A673 (cell line): Measurements from ENCODE around the gene SPATA4. TPM values are rescaled to one million over a fixed set of nuclear protein-coding genes. Genes with fewer than 3 reads are reported as not detected.

ENCODE experiments used
- BruUV-seq: library from RNA; stranded (reverse); fragments of 400-500 nt; replicated peaks from 2 replicates; lab custom pipeline; 2021; lab: Mats Ljungman, UMichigan
- CTCF ChIA-PET: fragments of 300-600 bp; sonication (Branson Sonifier 250); formaldehyde crosslinking; loops from one replicate; lab custom pipeline; 2022; ENCODE audit warnings: antibody characterized with exemption; lab: Charles Lee
- POLR2A ChIA-PET: fragments of 300-600 bp; sonication (Branson Sonifier 250); formaldehyde crosslinking; loops from one replicate; lab custom pipeline; 2022; ENCODE audit warnings: antibody characterized with exemption; ENCODE audit not compliant: low non-redundant PET; lab: Charles Lee
- DNase-seq: peaks from one replicate; pipeline ENCODE4 v3.0.0-alpha.2; 2015; ENCODE audit warnings: low spot score
- H3K27ac ChIP-seq: fragments of 200-600 bp; sonication (generic); 2 replicates; pipeline ENCODE4 v1.5.1; 2016; ENCODE audit warnings: mixed run types, low read depth, mild to moderate bottlenecking, mixed read lengths, antibody characterized with exemption, low read length; ENCODE audit not compliant: poor library complexity, severe bottlenecking
- H3K27me3 ChIP-seq: fragments of 200-600 bp; sonication (generic); replicated peaks from 2 replicates; pipeline ENCODE4 v1.6.1; 2017; ENCODE audit warnings: mixed run types, low read depth, mild to moderate bottlenecking, mixed read lengths, antibody characterized with exemption, low read length; ENCODE audit not compliant: insufficient read depth, poor library complexity
- H3K36me3 ChIP-seq: fragments of 200-600 bp; sonication (generic); 2 replicates; pipeline ENCODE4 v1.6.1; 2016; ENCODE audit warnings: mixed run types, mild to moderate bottlenecking, mixed read lengths, antibody characterized with exemption, low read length; ENCODE audit not compliant: insufficient read depth, poor library complexity, severe bottlenecking
- H3K4me1 ChIP-seq: fragments of 200-600 bp; sonication (generic); 2 replicates; pipeline ENCODE4 v1.6.1; 2017; ENCODE audit warnings: mixed run types, mild to moderate bottlenecking, mixed read lengths, antibody characterized with exemption, low read length; ENCODE audit not compliant: insufficient read depth, poor library complexity, severe bottlenecking
- H3K4me3 ChIP-seq: fragments of 200-600 bp; sonication (generic); 2 replicates; pipeline ENCODE4 v1.5.1; 2016; ENCODE audit warnings: low read depth, mixed run types, mild to moderate bottlenecking, mixed read lengths, low read length; ENCODE audit not compliant: poor library complexity, severe bottlenecking
- H3K9me3 ChIP-seq: fragments of 200-600 bp; sonication (generic); 2 replicates; pipeline ENCODE4 v1.6.1; 2016; ENCODE audit warnings: mixed run types, low read depth, mild to moderate bottlenecking, mixed read lengths, antibody characterized with exemption, low read length; ENCODE audit not compliant: poor library complexity, severe bottlenecking
- CTCF ChIP-seq: fragments of 300-800, 200-600 bp; sonication (generic); conservative IDR thresholded peaks from 2 replicates; pipeline ENCODE4 v1.5.1; 2017; ENCODE audit warnings: low read depth, mild to moderate bottlenecking, antibody characterized with exemption, low read length, moderate library complexity, mixed read lengths
- EZH2 ChIP-seq: fragments of 200-600 bp; sonication (generic); IDR thresholded peaks from 2 replicates; pipeline ENCODE4 v1.6.1; 2017; ENCODE audit warnings: borderline replicate concordance, low read depth, mild to moderate bottlenecking, mixed read lengths, antibody characterized with exemption, low read length; ENCODE audit not compliant: poor library complexity, severe bottlenecking
- intact Hi-C: fragments of 100-400 bp; cut with micrococcal nuclease; formaldehyde crosslinking; loops from one replicate; pipeline ENCODE4 v1.10.0; 2022; ENCODE audit not compliant: unreplicated experiment
- total RNA-seq: library from RNA; stranded (reverse); gene quantifications from 2 replicates; pipeline ENCODE4 v1.2.3, GENCODE V29; 2021

Gene SPATA4
- total RNA-seq, 1 experiment from 2014 or later = not detected

- Histone ChIP-seq H3K4me1 (no peaks in the 10 kb centered on the region), H3K4me3 (no peak overlapping the region), H3K27ac (no peak overlapping the region), H3K9me3 (no peaks in the 10 kb centered on the region), H3K36me3 (no peaks in the 10 kb centered on the region), H3K27me3 (no peaks in the 10 kb centered on the region)
- TF ChIP-seq CTCF (no peak), EZH2 (no peak)
- no TSS peak for BruUV-seq
- POLR2A ChIA-PET = no interaction called here
- intact Hi-C loops = no loop called here
- CTCF ChIA-PET = no interaction called here
- no peak for DNase-seq
Observed at GRCh38 chr4:176238826-176239225, 43.4 kb upstream of the SPATA4 start.

- H3K4me3 ChIP-seq = no peak overlapping the region
- DNase-seq = no peak
- TF ChIP-seq CTCF (no peak), EZH2 (no peak)
- POLR2A ChIA-PET = no interaction called here
- H3K27ac ChIP-seq = no peak overlapping the region
- intact Hi-C loops = no loop called here
- H3K27me3 ChIP-seq = no peaks in the 10 kb centered on the region
- no peaks in the 10 kb centered on the region for H3K9me3 ChIP-seq
- CTCF ChIA-PET = no interaction called here
- H3K4me1 ChIP-seq = no peaks in the 10 kb centered on the region
- no peaks in the 10 kb centered on the region for H3K36me3 ChIP-seq
- no TSS peak for BruUV-seq
Observed at GRCh38 chr4:176238157-176238610, 42.8 kb upstream of the SPATA4 start.

GRCh38 chr4:176236946-176237345 is 41.6 kb upstream of the SPATA4 start:
- CTCF ChIA-PET = no interaction called here

More at GRCh38 chr4:176236946-176237345, 41.6 kb upstream of the SPATA4 start:
- DNase-seq = no peak
- intact Hi-C loops = no loop called here
- TF ChIP-seq CTCF = no peak
- H3K4me1 ChIP-seq = no peaks in the 10 kb centered on the region
- no TSS peak for BruUV-seq
- H3K27ac ChIP-seq = no peak overlapping the region
- H3K9me3 ChIP-seq = no peaks in the 10 kb centered on the region
- H3K27me3 ChIP-seq = no peaks in the 10 kb centered on the region
- no peak overlapping the region for H3K4me3 ChIP-seq
- H3K36me3 ChIP-seq = no peaks in the 10 kb centered on the region
- POLR2A ChIA-PET = no interaction called here
